ENCODE results near the gene TNNI2. TPM values are rescaled to one million over a fixed set of nuclear protein-coding genes. Genes with fewer than 3 reads are reported as not detected.

TNNI2 gene
- total RNA-seq, 4 donors from 2014 or later = 4.2 TPM; not detected in 3

- intact Hi-C loops (cut with DNase I) = no loop called here
- H3K27me3 ChIP-seq = peaks cover 0 to 29% (median 0%) of the 10 kb centered on the region in 4 donors
- peaks cover 0 to 26% (median 14%) of the 10 kb centered on the region in 4 donors for H3K9me3 ChIP-seq
- no peak overlapping the region for H3K4me3 ChIP-seq
- DNase-seq (ENCODE audit: extremely low spot score) = no peak
- no peak overlapping the region for H3K27ac ChIP-seq (replicated peaks in 1 of 4)
- no CpG with 5 or more reads among the region's 3 CpGs for WGBS
- H3K36me3 ChIP-seq = no peaks in the 10 kb centered on the region
- TF ChIP-seq POLR2AphosphoS5 (IDR thresholded peaks at IDR 0.05) = no peak
- no peak for TF ChIP-seq POLR2A (IDR thresholded peaks at IDR 0.05; ENCODE audit: low read depth)
- TF ChIP-seq EP300 (IDR thresholded peaks at IDR 0.05) = no peak
- no peak for TF ChIP-seq CTCF (IDR thresholded peaks at IDR 0.05)
- H3K4me1 ChIP-seq = no peaks in the 10 kb centered on the region
These were observed 19.7 kb upstream of the TNNI2 start for GRCh38 chr11:1819074-1819473.

DNA sequence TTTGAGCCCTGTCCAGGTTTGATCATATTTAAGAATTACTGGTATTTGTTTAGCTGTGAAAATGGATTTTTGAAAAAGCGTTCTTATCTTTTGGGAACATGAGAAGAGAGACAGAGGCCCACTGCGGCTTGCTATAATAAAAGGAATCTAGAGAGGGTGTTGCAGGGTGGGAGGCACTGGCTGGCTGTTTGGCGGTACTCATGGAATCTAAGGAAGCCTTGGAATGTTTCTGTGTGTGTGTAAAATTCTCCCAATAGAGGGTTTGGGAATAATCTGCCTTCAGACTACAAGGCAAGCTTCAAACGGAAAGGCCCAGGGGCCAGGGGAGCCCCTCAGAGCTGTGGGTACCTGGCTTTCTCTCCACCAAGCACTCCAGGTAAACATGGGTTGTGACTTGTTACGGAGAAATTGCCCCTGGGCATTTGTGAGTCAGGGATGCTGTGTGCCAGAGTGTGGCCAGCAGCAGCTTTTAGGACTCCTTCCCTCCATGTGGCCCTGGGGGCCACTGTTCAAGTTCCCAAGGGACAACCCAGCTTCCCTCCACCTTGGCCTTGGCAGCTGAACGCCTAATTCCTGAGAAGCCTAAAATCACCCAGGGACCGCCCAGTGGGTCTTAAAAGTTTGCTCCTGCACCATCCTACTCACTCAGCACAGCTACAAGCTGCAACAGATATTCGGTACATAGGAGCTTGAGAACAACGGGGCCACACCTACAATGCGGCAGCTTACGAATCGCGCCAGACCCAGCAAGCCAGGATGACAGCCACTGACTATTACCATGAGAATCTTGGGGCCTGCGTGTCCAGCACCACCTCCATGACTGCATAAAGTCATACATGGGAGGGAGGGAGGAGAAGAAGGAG, 18.1 kb upstream of the TNNI2 start:
- intact Hi-C loops (cut with DNase I) = loop anchor here (5.0 kb wide), 1 partner anchor 113 kb away; no protein-coding TSS in a partner anchor
- H3K27ac ChIP-seq (replicated peaks in 1 of 4) = no peak overlapping the region
- TF ChIP-seq EP300 (IDR thresholded peaks at IDR 0.05) (no peak), CTCF (IDR thresholded peaks at IDR 0.05) (no peak), POLR2AphosphoS5 (IDR thresholded peaks at IDR 0.05) (no peak), POLR2A (IDR thresholded peaks at IDR 0.05; ENCODE audit: low read depth) (no peak)

GRCh38 chr11:1821562-1821961, 17.2 kb upstream of the TNNI2 start:
- peaks cover 0 to 26% (median 14%) of the 10 kb centered on the region in 4 donors for H3K9me3 ChIP-seq
- H3K36me3 ChIP-seq = no peaks in the 10 kb centered on the region
- TF ChIP-seq EP300 (IDR thresholded peaks at IDR 0.05) = no peak
- no peak for TF ChIP-seq POLR2A (IDR thresholded peaks at IDR 0.05; ENCODE audit: low read depth)
- no peak for TF ChIP-seq CTCF (IDR thresholded peaks at IDR 0.05)
- no peak for TF ChIP-seq POLR2AphosphoS5 (IDR thresholded peaks at IDR 0.05)
- peaks cover 0 to 7% (median 4%) of the 10 kb centered on the region in 4 donors for H3K4me1 ChIP-seq
- no peak overlapping the region for H3K27ac ChIP-seq (replicated peaks in 1 of 4)
- H3K27me3 ChIP-seq = peaks cover 0 to 27% (median 0%) of the 10 kb centered on the region in 4 donors
- no peak overlapping the region for H3K4me3 ChIP-seq
- DNase-seq (ENCODE audit: extremely low spot score) = no peak
- intact Hi-C loops (cut with DNase I) = loop anchor here (5.0 kb wide), 1 partner anchor 114 kb away; no protein-coding TSS in a partner anchor

More for the DNA sequence above, 18.1 kb upstream of the TNNI2 start:
- Histone ChIP-seq H3K36me3 (no peaks in the 10 kb centered on the region), H3K27me3 (peaks cover 0 to 23% (median 0%) of the 10 kb centered on the region in 4 donors), H3K4me1 (no peaks in the 10 kb centered on the region), H3K4me3 (no peak overlapping the region), H3K9me3 (peaks cover 0 to 26% (median 14%) of the 10 kb centered on the region in 4 donors)
- DNase-seq (ENCODE audit: extremely low spot score) = no peak
- WGBS = 86% methylated on average over 10 of the region's 14 CpGs

DNA sequence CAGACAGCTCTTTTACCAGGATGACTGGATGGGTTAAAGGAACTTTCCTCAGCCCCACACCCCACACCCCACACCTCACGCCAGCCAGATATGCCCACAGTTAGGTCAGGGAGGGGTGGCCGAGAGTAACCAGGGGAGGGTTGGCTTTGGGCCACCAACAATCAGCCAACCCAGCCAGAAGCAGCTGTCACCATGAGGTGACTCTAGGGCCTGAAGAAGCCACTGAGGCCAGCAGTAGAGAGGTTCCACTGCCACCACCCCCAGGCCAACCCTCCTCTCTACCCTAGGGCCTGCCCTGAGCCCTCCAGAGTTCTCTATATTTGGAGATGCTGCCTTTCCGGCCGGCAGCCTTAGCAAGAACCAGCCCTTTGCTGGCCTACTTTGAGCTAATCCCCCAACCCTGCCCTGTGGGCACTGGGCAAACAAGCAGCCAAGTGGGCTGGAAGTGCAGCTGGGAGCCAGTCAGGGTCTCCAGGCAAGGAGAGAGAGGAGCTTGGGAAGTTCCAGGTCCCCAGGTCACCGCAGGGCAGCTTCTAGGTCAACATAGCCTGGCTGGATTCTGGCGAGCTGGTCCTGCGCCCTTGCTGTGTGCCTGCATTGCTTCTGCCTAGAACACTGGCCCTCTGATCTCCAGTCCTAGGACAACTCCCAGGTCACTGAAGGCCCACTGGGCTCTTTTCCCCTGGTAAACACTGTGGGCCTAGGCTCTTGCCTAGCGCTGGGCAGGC, 16.0 kb upstream of the TNNI2 start:
- no peak for DNase-seq (ENCODE audit: extremely low spot score)

More for the DNA sequence above, 16.0 kb upstream of the TNNI2 start:
- WGBS = 84% methylated on average over 8 of the region's 8 CpGs
- H3K4me3 ChIP-seq = no peak overlapping the region
- H3K4me1 ChIP-seq = peaks cover 10 to 18% (median 15%) of the 10 kb centered on the region in 4 donors
- TF ChIP-seq POLR2AphosphoS5 (IDR thresholded peaks at IDR 0.05) (no peak), CTCF (IDR thresholded peaks at IDR 0.05) (no peak), EP300 (IDR thresholded peaks at IDR 0.05) (no peak), POLR2A (IDR thresholded peaks at IDR 0.05; ENCODE audit: low read depth) (no peak)
- peaks cover 0 to 23% (median 13%) of the 10 kb centered on the region in 4 donors for H3K9me3 ChIP-seq
- H3K27me3 ChIP-seq = peaks cover 0 to 39% (median 3%) of the 10 kb centered on the region in 4 donors
- intact Hi-C loops (cut with DNase I) = loop anchor here (5.0 kb wide), 1 partner anchor 116 kb away; no protein-coding TSS in a partner anchor
- no peak overlapping the region for H3K27ac ChIP-seq (replicated peaks in 1 of 4)
- H3K36me3 ChIP-seq = no peaks in the 10 kb centered on the region

Measured in esophagus muscularis mucosa (tissue), 4 donors.